NCI-H146 (cell line): Measurements from ENCODE around the gene TXNDC5.

Experiments used
- DNase-seq: peaks from one replicate; lab custom pipeline; 2025; lab: John Stamatoyannopoulos, UW

TXNDC5 gene

GRCh38 chr6:7851780-7852179 is 58.8 kb downstream of the TXNDC5 start:
- no peak for DNase-seq

- no peak for DNase-seq
Observed at GRCh38 chr6:7848229-7848628, 62.4 kb downstream of the TXNDC5 start.

GRCh38 chr6:7846966-7847818 is 63.4 kb downstream of the TXNDC5 start:
- DNase-seq = no peak

- no peak for DNase-seq
Observed at GRCh38 chr6:7841781-7842468, 68.7 kb downstream of the TXNDC5 start.

- no peak for DNase-seq
Observed at GRCh38 chr6:7836371-7837026, 74.1 kb downstream of the TXNDC5 start.

- DNase-seq = no peak
Observed at GRCh38 chr6:7833751-7834070, 76.9 kb downstream of the TXNDC5 start.

GRCh38 chr6:7832904-7833750 is 77.5 kb downstream of the TXNDC5 start:
- DNase-seq = no peak
